GM12878 (cell line): ENCODE measurements around the gene AP3B1.

ENCODE experiments used
- ATF7 ChIP-seq: fragments of 450-650 bp; IDR thresholded peaks from 2 replicates; pipeline ENCODE4 v1.6.1; 2016; ENCODE audit warnings: low read depth, mild to moderate bottlenecking
- CTCF ChIP-seq, 3 experiments: IDR thresholded peaks in 2 of 3; conservative IDR thresholded peaks in 1 of 3; 2 replicates each; pipeline ENCODE4 v1.5.1; 2011; ENCODE audit warnings: low read depth in 3 of 3, low read length in 3 of 3, mild to moderate bottlenecking in 3 of 3, control low read depth in 2 of 3, moderate library complexity in 2 of 3, inconsistent platforms in 1 of 3, mixed read lengths in 1 of 3; ENCODE audit not compliant: control insufficient read depth in 2 of 3, insufficient read depth in 1 of 3; ENCODE audit errors: extremely low read depth in 1 of 3
- ELK1 ChIP-seq: IDR thresholded peaks from 2 replicates; pipeline ENCODE4 v1.6.1; 2012; ENCODE audit warnings: low read depth, low read length, improper control_type of control experiment
- EZH2 ChIP-seq: IDR thresholded peaks from 2 replicates; pipeline ENCODE4 v1.6.1; 2012; ENCODE audit warnings: low read depth, mild to moderate bottlenecking, control low read depth, inconsistent platforms, low read length, borderline replicate concordance; ENCODE audit not compliant: control insufficient read depth
- HDAC6 ChIP-seq: fragments of 200-600 bp; sonication (generic); IDR thresholded peaks from one replicate; pipeline ENCODE4 v1.8.0; 2017; ENCODE audit warnings: antibody characterized with exemption; ENCODE audit not compliant: unreplicated experiment
- IRF4 ChIP-seq: IDR thresholded peaks from 2 replicates; pipeline ENCODE4 v1.6.1; 2011; ENCODE audit warnings: low read depth, low read length
- JUND ChIP-seq: IDR thresholded peaks from 2 replicates; pipeline ENCODE4 v1.6.1; 2012; ENCODE audit warnings: low read depth, mild to moderate bottlenecking, low read length, improper control_type of control experiment, moderate library complexity
- NFXL1 ChIP-seq: fragments of 450-650 bp; IDR thresholded peaks from 2 replicates; pipeline ENCODE4 v1.6.1; 2017; ENCODE audit warnings: antibody characterized with exemption, mild to moderate bottlenecking, borderline replicate concordance
- NFYB ChIP-seq: IDR thresholded peaks from 2 replicates; pipeline ENCODE4 v1.6.1; 2011; ENCODE audit warnings: low read depth, mild to moderate bottlenecking, low read length, improper control_type of control experiment, moderate library complexity; ENCODE audit not compliant: insufficient read depth
- NRF1 ChIP-seq: conservative IDR thresholded peaks from 2 replicates; pipeline ENCODE4 v1.6.1; 2011; ENCODE audit warnings: mild to moderate bottlenecking, low read depth, low read length, improper control_type of control experiment
- RCOR1 ChIP-seq: conservative IDR thresholded peaks from 2 replicates; pipeline ENCODE4 v1.6.1; 2012; ENCODE audit warnings: low read depth, low read length, improper control_type of control experiment
- REST ChIP-seq: IDR thresholded peaks from 2 replicates; pipeline ENCODE4 v1.6.1; 2012; ENCODE audit warnings: mild to moderate bottlenecking, low read depth, low read length
- TF ChIP-seq, protein P1 (sequence below): IDR thresholded peaks from 2 replicates; pipeline ENCODE4 v1.6.1; 2012; ENCODE audit warnings: low read depth, low read length, improper control_type of control experiment

GRCh38 chr5:78126536-78126935 is 168.0 kb downstream of the AP3B1 start:
- TF ChIP-seq REST (no peak), RCOR1 (no peak), CTCF (IDR thresholded peaks at IDR 0.05 in 2 of 3, conservative IDR thresholded peaks at IDR 0.05 in 1 of 3; ENCODE audit: control insufficient read depth in 2 of 3, extremely low read depth in 1 of 3, insufficient read depth in 1 of 3, low read depth in 3 of 3, low read length in 3 of 3) (no peak), ELK1 (no peak), EZH2 (no peak), NRF1 (no peak), ATF7 (no peak), IRF4 (no peak), JUND (no peak), NFYB (no peak), NFXL1 (no peak), HDAC6 (no peak)
- TF ChIP-seq, protein P1, sequence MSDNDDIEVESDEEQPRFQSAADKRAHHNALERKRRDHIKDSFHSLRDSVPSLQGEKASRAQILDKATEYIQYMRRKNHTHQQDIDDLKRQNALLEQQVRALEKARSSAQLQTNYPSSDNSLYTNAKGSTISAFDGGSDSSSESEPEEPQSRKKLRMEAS = no peak
